Prostate gland (tissue), 2 donors: ENCODE measurements around the gene SLC25A33. TPM values are rescaled to one million over a fixed set of nuclear protein-coding genes. Genes with fewer than 3 reads are reported as not detected.

Source experiments
- DNase-seq: peaks from one replicate; pipeline ENCODE4 v3.0.0-alpha.2; 2019; ENCODE audit warnings: low spot score
- H3K27ac ChIP-seq, 2 donors: fragments of 200-600 bp; sonication (generic); 2 replicates each; pipeline ENCODE4 v1.5.1; 2017 to 2019
- H3K27me3 ChIP-seq: fragments of 200-600 bp; sonication (generic); replicated peaks from 2 replicates; pipeline ENCODE4 v1.5.1; 2019; ENCODE audit not compliant: insufficient read depth
- H3K36me3 ChIP-seq, 2 donors: fragments of 200-600 bp; sonication (generic); 1 replicate in 1 of 2; 2 replicates in 1 of 2; pipeline versions ENCODE4 v1.5.1 to v1.8.1; 2017 to 2019
- H3K4me1 ChIP-seq: fragments of 200-600 bp; sonication (generic); replicated peaks from 2 replicates; pipeline ENCODE4 v1.5.1; 2019
- H3K4me3 ChIP-seq, 2 donors: fragments of 200-600 bp; sonication (generic); 2 replicates each; pipeline ENCODE4 v1.5.1; 2017 to 2019
- H3K9me3 ChIP-seq: fragments of 200-600 bp; sonication (generic); 2 replicates; pipeline ENCODE4 v1.5.1; 2017
- CTCF ChIP-seq, 4 experiments: fragments of 200-600 bp in 2 of 4; fragments of 450-650 bp in 2 of 4; sonication (generic) in 2 of 4; IDR thresholded peaks; 1 replicate in 3 of 4; 2 replicates in 1 of 4; pipeline ENCODE4 v1.5.1; 2016 to 2019; ENCODE audit warnings: antibody characterized with exemption in 4 of 4, mild to moderate bottlenecking in 2 of 4, moderate library complexity in 2 of 4
- POLR2A ChIP-seq: fragments of 450-650 bp; IDR thresholded peaks from one replicate; pipeline ENCODE4 v1.6.1; 2016; ENCODE audit warnings: antibody characterized with exemption, mild to moderate bottlenecking
- POLR2AphosphoS5 ChIP-seq: sonication (generic); formaldehyde crosslinking; IDR thresholded peaks from one replicate; pipeline ENCODE4 v1.6.1; 2017; ENCODE audit warnings: antibody characterized with exemption
- WGBS: methylation state at CpG from one replicate; pipeline ENCODE4 v1.1.5; 2018; 5-methylcytosine and 5-hydroxymethylcytosine counted together
- intact Hi-C: fragments of 100-400 bp; cut with DNase I; formaldehyde crosslinking; loops from one replicate; pipeline ENCODE4 v1.14.2; 2022
- total RNA-seq, 2 donors: library from RNA; depleted of rRNA; stranded (reverse); fragments of >200 nt; gene quantifications; one replicate each; pipeline ENCODE4 v1.1.0, GENCODE V29; 2016

Gene SLC25A33
- total RNA-seq, 2 donors from 2014 or later, result 10.7 to 11.9 TPM

- no peak overlapping the region for H3K4me3 ChIP-seq
- intact Hi-C loops, result loop anchor here (5.0 kb wide), 1 partner anchor 39 kb away; no protein-coding TSS in a partner anchor
- no peak overlapping the region for H3K27ac ChIP-seq
- H3K4me1 ChIP-seq, result no peaks in the 10 kb centered on the region
- no peaks in the 10 kb centered on the region for H3K27me3 ChIP-seq
- DNase-seq, result no peak
- WGBS, result 78% methylated on average over 2 of the region's 2 CpGs
- no peak for TF ChIP-seq CTCF (IDR thresholded peaks at IDR 0.05)
- no peak for TF ChIP-seq POLR2AphosphoS5
- no peak for TF ChIP-seq POLR2A
- H3K36me3 ChIP-seq, result no peaks in the 10 kb centered on the region
- H3K9me3 ChIP-seq, result no peaks in the 10 kb centered on the region
Observed at GRCh38 chr1:9580942-9581341, 41.7 kb downstream of the SLC25A33 start.

GRCh38 chr1:9586147-9586766, 47.0 kb downstream of the SLC25A33 start:
- H3K4me3 ChIP-seq, result no peak overlapping the region
- H3K4me1 ChIP-seq, result no peaks in the 10 kb centered on the region
- WGBS, result 92% methylated on average over 3 of the region's 3 CpGs
- H3K27ac ChIP-seq, result no peak overlapping the region
- DNase-seq, result no peak
- no peak for TF ChIP-seq CTCF (IDR thresholded peaks at IDR 0.05)
- TF ChIP-seq POLR2AphosphoS5, result no peak
- no peak for TF ChIP-seq POLR2A
- intact Hi-C loops, result no loop called here
- no peaks in the 10 kb centered on the region for H3K9me3 ChIP-seq
- H3K36me3 ChIP-seq, result no peaks in the 10 kb centered on the region
- no peaks in the 10 kb centered on the region for H3K27me3 ChIP-seq

DNA sequence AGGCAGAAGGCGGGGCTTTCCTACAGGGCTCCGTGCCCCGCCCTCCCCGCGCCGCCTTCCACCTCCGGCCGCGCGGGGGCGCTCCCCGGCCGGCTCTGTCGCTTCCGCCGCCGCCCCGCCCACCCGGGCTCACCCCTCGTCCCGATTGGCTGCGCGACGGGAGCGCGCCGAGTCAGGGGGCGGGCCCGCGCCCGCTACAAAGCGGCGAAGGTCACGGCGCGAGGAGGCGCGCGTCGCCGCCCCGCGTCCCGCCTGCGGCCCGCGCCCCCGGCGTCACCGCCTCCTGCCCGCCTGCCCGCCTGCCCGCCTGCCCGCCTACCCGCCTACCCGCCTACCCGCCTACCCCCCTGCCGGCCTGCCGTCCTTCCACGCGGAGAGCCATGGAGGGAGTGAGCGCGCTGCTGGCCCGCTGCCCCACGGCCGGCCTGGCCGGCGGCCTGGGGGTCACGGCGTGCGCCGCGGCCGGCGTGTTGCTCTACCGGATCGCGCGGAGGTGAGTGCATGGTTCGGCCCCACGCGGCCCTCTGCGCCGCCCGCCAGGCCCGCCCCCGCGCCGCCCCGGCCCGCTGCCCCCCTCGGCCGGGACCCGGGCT, 49.4 kb downstream of the SLC25A33 start, which contains the start of gene TMEM201:
Gene TMEM201 (plus strand): TSS at position 361 of the 593 bp plus-strand sequence. CDS start 20 bp downstream, at position 381.
- peak within 1 kb of the TSS; percentile 62 to 68 for H3K4me3 ChIP-seq
- no peaks in the 10 kb centered on the region for H3K9me3 ChIP-seq
- under 1% methylated on average over 22 of the region's 94 CpGs for WGBS
- peak within 1 kb of the TSS; percentile 45 to 57 for H3K27ac ChIP-seq
- no peaks in the 10 kb centered on the region for H3K27me3 ChIP-seq
- no peaks in the 10 kb centered on the region for H3K36me3 ChIP-seq
- H3K4me1 ChIP-seq, result peaks cover 4% of the 10 kb centered on the region
- peak; percentile 33 for TF ChIP-seq POLR2A
- peak; percentile 18 for TF ChIP-seq POLR2AphosphoS5
- peak; percentile 85 to 94 (median 93) for TF ChIP-seq CTCF (IDR thresholded peaks at IDR 0.05)
- peak; percentile 92 for DNase-seq
- intact Hi-C loops, result no loop called here

DNA sequence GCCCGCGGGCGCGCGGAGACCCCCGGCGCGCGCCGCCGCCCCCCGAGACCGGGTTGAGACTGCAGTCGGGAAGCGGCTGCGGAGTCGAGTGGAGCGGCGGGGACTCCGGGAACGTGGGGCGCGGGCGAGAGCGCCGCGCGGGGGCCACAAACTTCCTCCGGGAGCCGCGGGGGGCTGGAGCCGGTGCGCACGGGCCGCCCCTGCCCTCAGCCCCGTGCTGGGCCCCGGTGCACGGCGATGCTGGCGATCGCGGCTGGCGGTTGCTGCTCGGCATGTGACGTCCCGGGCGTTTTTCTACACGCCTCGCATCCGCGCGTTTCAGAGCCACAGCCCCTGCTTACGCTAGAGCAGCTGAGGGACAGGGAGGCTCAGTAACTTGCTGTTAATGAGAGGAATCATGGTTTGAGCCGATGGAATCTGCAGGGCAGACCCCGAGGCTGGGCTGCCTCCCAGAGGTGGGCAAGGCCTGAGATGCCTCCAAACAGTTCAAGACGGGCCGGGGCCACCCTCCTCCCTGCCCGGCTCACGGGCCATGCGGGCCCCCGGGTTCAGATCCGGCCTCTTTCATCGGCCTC, 50.0 kb downstream of the SLC25A33 start:
- TF ChIP-seq POLR2A (no peak), CTCF (IDR thresholded peaks at IDR 0.05) (no peak), POLR2AphosphoS5 (no peak)
- intact Hi-C loops, result no loop called here
- Histone ChIP-seq H3K4me3 (peak overlapping the region; percentile 62 to 68), H3K9me3 (no peaks in the 10 kb centered on the region), H3K27me3 (no peaks in the 10 kb centered on the region), H3K27ac (peak overlapping the region; percentile 45 to 48), H3K36me3 (no peaks in the 10 kb centered on the region), H3K4me1 (peaks cover 4% of the 10 kb centered on the region)
- DNase-seq, result no peak
- WGBS, result under 1% methylated on average over 36 of the region's 63 CpGs
